Measurements from ENCODE around the gene UBB.

GRCh38 chr17:16429083-16429482, 48.2 kb downstream of the UBB start:
- TF ChIP-seq POLR2A (IDR thresholded peaks at IDR 0.05) (no peak), CTCF (IDR thresholded peaks at IDR 0.05) (no peak), POLR2AphosphoS5 (IDR thresholded peaks at IDR 0.05) (no peak)
